ENCODE measurements around the gene GNPTG.

GNPTG gene

GRCh38 chr16:1335996-1336395 is 15.7 kb upstream of the GNPTG start:
- no peak for TF ChIP-seq CTCF (IDR thresholded peaks at IDR 0.05)
- H3K27ac ChIP-seq, result no peak overlapping the region
- H3K4me1 ChIP-seq, result peaks cover 6% of the 10 kb centered on the region
- no peaks in the 10 kb centered on the region for H3K9me3 ChIP-seq (ENCODE audit: control insufficient read depth, low read length)
- H2AFZ ChIP-seq, result no peak overlapping the region
- no peak overlapping the region for H3K4me2 ChIP-seq (ENCODE audit: low read length)
- H3K36me3 ChIP-seq (ENCODE audit: control insufficient read depth, insufficient read depth, low read length), result no peaks in the 10 kb centered on the region
- no peaks in the 10 kb centered on the region for H3K27me3 ChIP-seq (ENCODE audit: control insufficient read depth, insufficient read depth, low read length)
- no peak overlapping the region for H3K4me3 ChIP-seq (ENCODE audit: low read depth, low read length)
- H3K79me2 ChIP-seq, result no peaks in the 10 kb centered on the region
- no peak overlapping the region for H3K9ac ChIP-seq

- Histone ChIP-seq H3K4me3 (ENCODE audit: low read depth, low read length) (no peak overlapping the region), H2AFZ (no peak overlapping the region), H3K4me1 (peaks cover 4% of the 10 kb centered on the region)
Measured at GRCh38 chr16:1336619-1337018, 15.1 kb upstream of the GNPTG start.

GRCh38 chr16:1337486-1337885 is 14.2 kb upstream of the GNPTG start:
- Histone ChIP-seq H3K9ac (no peak overlapping the region), H3K9me3 (ENCODE audit: control insufficient read depth, low read length) (no peaks in the 10 kb centered on the region), H3K36me3 (ENCODE audit: control insufficient read depth, insufficient read depth, low read length) (no peaks in the 10 kb centered on the region), H3K4me1 (peaks cover 3% of the 10 kb centered on the region), H2AFZ (no peak overlapping the region), H3K4me3 (ENCODE audit: low read depth, low read length) (no peak overlapping the region), H3K79me2 (no peaks in the 10 kb centered on the region), H3K27me3 (ENCODE audit: control insufficient read depth, insufficient read depth, low read length) (no peaks in the 10 kb centered on the region), H3K27ac (no peak overlapping the region), H3K4me2 (ENCODE audit: low read length) (no peak overlapping the region)
- TF ChIP-seq CTCF (IDR thresholded peaks at IDR 0.05), result no peak

More at GRCh38 chr16:1336619-1337018, 15.1 kb upstream of the GNPTG start:
- H3K79me2 ChIP-seq, result no peaks in the 10 kb centered on the region
- H3K36me3 ChIP-seq (ENCODE audit: control insufficient read depth, insufficient read depth, low read length), result no peaks in the 10 kb centered on the region
- H3K4me2 ChIP-seq (ENCODE audit: low read length), result no peak overlapping the region
- TF ChIP-seq CTCF (IDR thresholded peaks at IDR 0.05), result no peak
- H3K27me3 ChIP-seq (ENCODE audit: control insufficient read depth, insufficient read depth, low read length), result no peaks in the 10 kb centered on the region
- H3K9me3 ChIP-seq (ENCODE audit: control insufficient read depth, low read length), result no peaks in the 10 kb centered on the region
- no peak overlapping the region for H3K27ac ChIP-seq
- H3K9ac ChIP-seq, result no peak overlapping the region

- no peaks in the 10 kb centered on the region for H3K79me2 ChIP-seq
- H3K36me3 ChIP-seq (ENCODE audit: control insufficient read depth, insufficient read depth, low read length), result no peaks in the 10 kb centered on the region
- no peak overlapping the region for H3K9ac ChIP-seq
- TF ChIP-seq CTCF (IDR thresholded peaks at IDR 0.05), result no peak
- no peaks in the 10 kb centered on the region for H3K27me3 ChIP-seq (ENCODE audit: control insufficient read depth, insufficient read depth, low read length)
- H3K4me1 ChIP-seq, result peaks cover 6% of the 10 kb centered on the region
- H3K27ac ChIP-seq, result no peak overlapping the region
- no peak overlapping the region for H3K4me3 ChIP-seq (ENCODE audit: low read depth, low read length)
- no peak overlapping the region for H3K4me2 ChIP-seq (ENCODE audit: low read length)
- H3K9me3 ChIP-seq (ENCODE audit: control insufficient read depth, low read length), result no peaks in the 10 kb centered on the region
- no peak overlapping the region for H2AFZ ChIP-seq
Measured at GRCh38 chr16:1338119-1338730, 13.5 kb upstream of the GNPTG start.

All from parathyroid adenoma (tissue), 2 donors.